Osteocyte (in vitro differentiated cells): ENCODE data around the gene FXR1. TPM values are rescaled to one million over a fixed set of nuclear protein-coding genes. Genes with fewer than 3 reads are reported as not detected.

Experiments used
- DNase-seq: peaks from one replicate; pipeline ENCODE4 v3.0.0; 2021; ENCODE audit warnings: mixed read lengths; ENCODE audit not compliant: unreplicated experiment; ENCODE audit errors: extremely low spot score
- H3K27ac Mint-ChIP-seq: one replicate; pipeline ENCODE4 v1.8.0; 2021; ENCODE audit warnings: mild to moderate bottlenecking, mixed read lengths; ENCODE audit not compliant: unreplicated experiment
- H3K27me3 Mint-ChIP-seq: one replicate; pipeline ENCODE4 v1.8.0; 2021; ENCODE audit warnings: mixed read lengths; ENCODE audit not compliant: unreplicated experiment
- H3K36me3 Mint-ChIP-seq: one replicate; pipeline ENCODE4 v1.8.0; 2021; ENCODE audit warnings: mixed read lengths; ENCODE audit not compliant: unreplicated experiment
- H3K4me1 Mint-ChIP-seq: one replicate; pipeline ENCODE4 v1.8.0; 2021; ENCODE audit warnings: mixed read lengths; ENCODE audit not compliant: unreplicated experiment
- H3K4me3 Mint-ChIP-seq: one replicate; pipeline ENCODE4 v1.8.0; 2021; ENCODE audit warnings: mild to moderate bottlenecking, moderate library complexity, mixed read lengths; ENCODE audit not compliant: unreplicated experiment
- H3K9me3 Mint-ChIP-seq: one replicate; pipeline ENCODE4 v1.8.0; 2021; ENCODE audit warnings: mixed read lengths; ENCODE audit not compliant: unreplicated experiment
- total RNA-seq: library from RNA; stranded (reverse); gene quantifications from 2 replicates; pipeline ENCODE4 v1.2.1, GENCODE V29; 2021
- TF ChIP-seq, protein P1 (sequence below): fragments of 200-600 bp; sonication (generic); IDR thresholded peaks from 2 replicates; pipeline ENCODE4 v1.5.0; 2021; ENCODE audit warnings: antibody characterized with exemption, mild to moderate bottlenecking, moderate library complexity

The FXR1 gene
- total RNA-seq, 1 donor from 2014 or later = 158 TPM

DNA sequence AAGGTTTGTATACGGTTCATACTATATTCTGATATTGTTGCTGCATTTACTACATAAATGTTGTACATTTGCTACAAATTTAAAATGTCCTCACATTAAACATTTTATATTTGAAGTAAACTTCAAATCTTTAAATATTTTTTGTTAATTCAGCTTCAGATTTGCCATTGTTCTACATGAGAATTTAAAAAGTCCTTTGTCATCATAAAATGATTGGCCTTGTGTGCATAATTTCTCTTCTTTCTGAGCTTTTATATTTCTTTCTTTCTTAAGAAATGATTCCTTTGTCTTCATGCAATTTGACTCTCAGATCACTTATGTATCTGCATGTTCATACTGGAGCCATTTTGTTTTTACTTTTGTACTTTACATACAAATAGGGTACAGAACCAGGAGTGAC, 49.1 kb downstream of the FXR1 start:
- Mint-ChIP-seq H3K27me3 (no peaks in the 10 kb centered on the region), H3K36me3 (peaks cover 48% of the 10 kb centered on the region), H3K4me3 (no peak overlapping the region), H3K27ac (no peak overlapping the region), H3K4me1 (no peaks in the 10 kb centered on the region), H3K9me3 (peaks cover 4% of the 10 kb centered on the region)
- TF ChIP-seq, protein P1, sequence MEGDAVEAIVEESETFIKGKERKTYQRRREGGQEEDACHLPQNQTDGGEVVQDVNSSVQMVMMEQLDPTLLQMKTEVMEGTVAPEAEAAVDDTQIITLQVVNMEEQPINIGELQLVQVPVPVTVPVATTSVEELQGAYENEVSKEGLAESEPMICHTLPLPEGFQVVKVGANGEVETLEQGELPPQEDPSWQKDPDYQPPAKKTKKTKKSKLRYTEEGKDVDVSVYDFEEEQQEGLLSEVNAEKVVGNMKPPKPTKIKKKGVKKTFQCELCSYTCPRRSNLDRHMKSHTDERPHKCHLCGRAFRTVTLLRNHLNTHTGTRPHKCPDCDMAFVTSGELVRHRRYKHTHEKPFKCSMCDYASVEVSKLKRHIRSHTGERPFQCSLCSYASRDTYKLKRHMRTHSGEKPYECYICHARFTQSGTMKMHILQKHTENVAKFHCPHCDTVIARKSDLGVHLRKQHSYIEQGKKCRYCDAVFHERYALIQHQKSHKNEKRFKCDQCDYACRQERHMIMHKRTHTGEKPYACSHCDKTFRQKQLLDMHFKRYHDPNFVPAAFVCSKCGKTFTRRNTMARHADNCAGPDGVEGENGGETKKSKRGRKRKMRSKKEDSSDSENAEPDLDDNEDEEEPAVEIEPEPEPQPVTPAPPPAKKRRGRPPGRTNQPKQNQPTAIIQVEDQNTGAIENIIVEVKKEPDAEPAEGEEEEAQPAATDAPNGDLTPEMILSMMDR = no peak
- no peak for DNase-seq

DNA sequence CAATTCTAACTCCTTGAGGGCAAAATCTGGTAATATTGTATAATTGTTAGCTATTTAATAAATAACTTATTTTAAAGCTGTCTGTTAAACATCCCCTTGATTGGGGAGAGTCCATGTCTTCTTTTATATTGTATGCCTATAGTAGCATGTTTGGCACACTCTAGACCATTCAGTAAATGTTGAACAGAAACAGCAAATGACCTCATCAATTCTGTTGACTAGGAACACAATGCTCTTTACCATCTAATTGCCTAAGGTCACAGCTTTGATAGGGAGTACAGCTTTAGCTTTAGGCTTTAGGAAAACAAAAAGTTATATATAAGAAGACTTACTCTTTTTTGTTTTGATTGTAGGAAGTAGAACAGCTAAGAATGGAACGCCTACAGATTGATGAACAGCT, 50.1 kb downstream of the FXR1 start:
- H3K4me3 Mint-ChIP-seq = no peak overlapping the region
- H3K9me3 Mint-ChIP-seq = peaks cover 4% of the 10 kb centered on the region
- H3K4me1 Mint-ChIP-seq = no peaks in the 10 kb centered on the region
- no peak for DNase-seq
- no peaks in the 10 kb centered on the region for H3K27me3 Mint-ChIP-seq
- no peak overlapping the region for H3K27ac Mint-ChIP-seq
- H3K36me3 Mint-ChIP-seq = peaks cover 49% of the 10 kb centered on the region
- TF ChIP-seq, protein P1 = no peak

DNA sequence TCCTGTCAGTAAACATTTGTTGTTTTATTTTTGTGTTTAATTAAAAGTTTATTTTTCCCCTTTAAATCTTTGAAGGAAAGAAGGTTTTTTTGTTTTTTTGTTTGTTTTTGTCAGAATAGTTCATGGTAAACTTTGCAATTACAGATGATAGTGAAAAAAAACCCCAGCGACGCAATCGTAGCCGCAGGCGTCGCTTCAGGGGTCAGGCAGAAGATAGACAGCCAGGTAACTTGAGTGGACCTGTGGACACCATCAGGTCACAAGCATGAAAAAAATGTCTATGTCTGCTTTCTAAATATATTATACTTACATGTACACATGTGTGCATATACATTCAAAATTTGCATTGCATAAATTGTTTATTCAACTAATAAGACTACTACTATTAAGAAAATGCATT, 58.5 kb downstream of the FXR1 start:
- DNase-seq = no peak
- Mint-ChIP-seq H3K9me3 (no peaks in the 10 kb centered on the region), H3K27me3 (no peaks in the 10 kb centered on the region), H3K27ac (no peak overlapping the region), H3K36me3 (peaks cover 44% of the 10 kb centered on the region), H3K4me3 (no peak overlapping the region), H3K4me1 (no peaks in the 10 kb centered on the region)
- TF ChIP-seq, protein P1 = no peak

DNA sequence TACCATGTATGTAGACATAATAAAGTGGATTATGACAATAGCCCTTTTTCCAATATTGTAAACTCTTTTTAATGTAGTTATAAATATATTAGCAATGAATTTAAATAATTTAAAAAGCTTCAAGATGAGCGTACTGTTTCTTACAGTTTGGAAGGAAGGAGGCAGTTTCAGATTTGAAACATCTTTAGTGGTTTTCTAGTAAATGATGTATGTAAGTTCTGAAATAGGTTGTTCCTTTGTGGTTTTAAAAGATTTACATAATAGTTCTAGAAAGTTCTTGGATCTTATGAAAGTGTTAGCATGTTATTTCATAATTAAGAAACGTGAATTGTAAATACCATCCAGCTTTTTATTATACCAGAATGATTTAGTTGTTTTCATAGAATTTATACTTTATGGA, 61.1 kb downstream of the FXR1 start:
- DNase-seq = no peak
- H3K36me3 Mint-ChIP-seq = peaks cover 40% of the 10 kb centered on the region
- H3K4me1 Mint-ChIP-seq = no peaks in the 10 kb centered on the region
- H3K9me3 Mint-ChIP-seq = no peaks in the 10 kb centered on the region
- H3K27me3 Mint-ChIP-seq = no peaks in the 10 kb centered on the region
- no peak overlapping the region for H3K4me3 Mint-ChIP-seq
- TF ChIP-seq, protein P1 = no peak
- no peak overlapping the region for H3K27ac Mint-ChIP-seq

DNA sequence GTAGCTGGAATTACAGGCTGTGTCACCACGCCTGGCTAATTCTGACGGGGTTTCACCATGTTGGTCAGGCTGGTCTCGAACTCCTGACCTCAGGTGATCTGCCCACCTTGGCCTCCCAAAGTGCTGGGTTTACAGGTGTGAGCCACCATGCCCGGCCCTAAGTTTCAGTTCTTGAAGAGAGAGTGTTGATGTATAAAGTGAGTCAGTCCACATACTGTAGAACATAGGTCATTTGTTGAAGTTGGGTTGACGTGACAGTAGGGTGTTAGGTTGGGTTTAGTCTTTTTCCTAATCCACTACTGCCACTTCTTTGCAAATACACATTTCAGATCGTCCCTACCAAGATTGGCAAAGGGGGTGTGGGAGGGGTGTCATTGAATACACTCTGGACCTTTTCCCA, 61.8 kb downstream of the FXR1 start:
- TF ChIP-seq, protein P1 = no peak
- peaks cover 37% of the 10 kb centered on the region for H3K36me3 Mint-ChIP-seq
- H3K4me3 Mint-ChIP-seq = no peak overlapping the region
- DNase-seq = no peak
- H3K27me3 Mint-ChIP-seq = no peaks in the 10 kb centered on the region
- H3K9me3 Mint-ChIP-seq = no peaks in the 10 kb centered on the region
- H3K4me1 Mint-ChIP-seq = no peaks in the 10 kb centered on the region
- H3K27ac Mint-ChIP-seq = no peak overlapping the region
